IMR-90 (cell line): ENCODE results near the gene GJB3.

Experiments
- BHLHE40 ChIP-seq: fragments of 150-350 bp; IDR thresholded peaks from 2 replicates; pipeline ENCODE4 v1.6.1; 2016; ENCODE audit warnings: mild to moderate bottlenecking, low read depth, low read length
- CEBPB ChIP-seq: IDR thresholded peaks from 2 replicates; pipeline ENCODE4 v1.6.1; 2012; ENCODE audit warnings: low read depth, low read length, improper control_type of control experiment
- FOS ChIP-seq: fragments of 150-350 bp; IDR thresholded peaks from 2 replicates; pipeline ENCODE4 v1.6.1; 2016; ENCODE audit warnings: low read depth, low read length
- MAFK ChIP-seq: IDR thresholded peaks from 2 replicates; pipeline ENCODE4 v1.6.1; 2012; ENCODE audit warnings: low read depth, low read length, improper control_type of control experiment
- MAZ ChIP-seq: IDR thresholded peaks from 2 replicates; pipeline ENCODE4 v1.6.1; 2012; ENCODE audit warnings: low read depth, mild to moderate bottlenecking, low read length, improper control_type of control experiment, moderate library complexity, borderline replicate concordance
- MXI1 ChIP-seq: IDR thresholded peaks from 2 replicates; pipeline ENCODE4 v1.6.1; 2012; ENCODE audit warnings: low read depth, mild to moderate bottlenecking, low read length, moderate library complexity, borderline replicate concordance
- NFE2L2 ChIP-seq: fragments of 150-350 bp; IDR thresholded peaks from 2 replicates; pipeline ENCODE4 v1.6.1; 2016; ENCODE audit warnings: low read depth, mild to moderate bottlenecking, low read length
- POLR2A ChIP-seq: IDR thresholded peaks from 2 replicates; pipeline ENCODE4 v1.6.1; 2012; ENCODE audit warnings: mild to moderate bottlenecking, low read depth, low read length
- RFX5 ChIP-seq: IDR thresholded peaks from 2 replicates; pipeline ENCODE4 v1.8.0; 2012; ENCODE audit warnings: low read depth, mild to moderate bottlenecking, low read length, moderate library complexity
- SMC3 ChIP-seq: fragments of 150-350 bp; IDR thresholded peaks from 2 replicates; pipeline ENCODE4 v1.6.1; 2016; ENCODE audit warnings: low read depth, mild to moderate bottlenecking, antibody characterized with exemption, low read length, moderate library complexity
- TF ChIP-seq, protein P1 (sequence below): conservative IDR thresholded peaks from 2 replicates; pipeline ENCODE4 v1.5.1; 2012; ENCODE audit warnings: mild to moderate bottlenecking, low read depth, low read length, improper control_type of control experiment
- TF ChIP-seq, protein P2 (sequence below): fragments of 150-350 bp; IDR thresholded peaks from 2 replicates; pipeline ENCODE4 v1.6.1; 2017; ENCODE audit warnings: mild to moderate bottlenecking, antibody characterized with exemption, low read length, low read depth
- TF ChIP-seq, protein P3 (sequence below): fragments of 150-350 bp; IDR thresholded peaks from 2 replicates; pipeline ENCODE4 v1.6.1; 2016; ENCODE audit warnings: low read depth, mild to moderate bottlenecking, low read length, moderate library complexity, borderline replicate concordance

DNA sequence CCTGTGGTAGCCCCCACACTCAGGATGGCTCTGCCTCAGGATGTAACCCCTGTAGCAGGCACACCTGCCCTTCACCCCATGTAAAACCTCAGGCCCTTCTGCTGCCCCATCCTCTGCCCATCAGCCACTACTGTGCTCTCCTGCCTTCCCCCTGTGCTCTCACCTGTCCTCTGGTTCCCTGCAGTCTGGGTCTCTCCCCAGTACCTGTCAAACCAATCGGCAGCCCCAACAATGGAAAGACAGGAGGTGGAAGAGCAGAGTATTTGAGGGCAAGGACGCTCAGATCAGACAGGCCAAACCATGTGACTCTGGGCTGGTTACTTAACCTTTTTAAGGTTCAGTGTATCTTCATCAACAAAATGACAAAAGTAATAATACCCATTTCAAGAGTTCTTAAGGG, 47.6 kb downstream of the GJB3 start:
- no peak for TF ChIP-seq FOS
- TF ChIP-seq, protein P1, sequence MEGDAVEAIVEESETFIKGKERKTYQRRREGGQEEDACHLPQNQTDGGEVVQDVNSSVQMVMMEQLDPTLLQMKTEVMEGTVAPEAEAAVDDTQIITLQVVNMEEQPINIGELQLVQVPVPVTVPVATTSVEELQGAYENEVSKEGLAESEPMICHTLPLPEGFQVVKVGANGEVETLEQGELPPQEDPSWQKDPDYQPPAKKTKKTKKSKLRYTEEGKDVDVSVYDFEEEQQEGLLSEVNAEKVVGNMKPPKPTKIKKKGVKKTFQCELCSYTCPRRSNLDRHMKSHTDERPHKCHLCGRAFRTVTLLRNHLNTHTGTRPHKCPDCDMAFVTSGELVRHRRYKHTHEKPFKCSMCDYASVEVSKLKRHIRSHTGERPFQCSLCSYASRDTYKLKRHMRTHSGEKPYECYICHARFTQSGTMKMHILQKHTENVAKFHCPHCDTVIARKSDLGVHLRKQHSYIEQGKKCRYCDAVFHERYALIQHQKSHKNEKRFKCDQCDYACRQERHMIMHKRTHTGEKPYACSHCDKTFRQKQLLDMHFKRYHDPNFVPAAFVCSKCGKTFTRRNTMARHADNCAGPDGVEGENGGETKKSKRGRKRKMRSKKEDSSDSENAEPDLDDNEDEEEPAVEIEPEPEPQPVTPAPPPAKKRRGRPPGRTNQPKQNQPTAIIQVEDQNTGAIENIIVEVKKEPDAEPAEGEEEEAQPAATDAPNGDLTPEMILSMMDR = no peak
- no peak for TF ChIP-seq POLR2A
- TF ChIP-seq, protein P2, sequence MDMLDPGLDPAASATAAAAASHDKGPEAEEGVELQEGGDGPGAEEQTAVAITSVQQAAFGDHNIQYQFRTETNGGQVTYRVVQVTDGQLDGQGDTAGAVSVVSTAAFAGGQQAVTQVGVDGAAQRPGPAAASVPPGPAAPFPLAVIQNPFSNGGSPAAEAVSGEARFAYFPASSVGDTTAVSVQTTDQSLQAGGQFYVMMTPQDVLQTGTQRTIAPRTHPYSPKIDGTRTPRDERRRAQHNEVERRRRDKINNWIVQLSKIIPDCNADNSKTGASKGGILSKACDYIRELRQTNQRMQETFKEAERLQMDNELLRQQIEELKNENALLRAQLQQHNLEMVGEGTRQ = no peak
- TF ChIP-seq MXI1 = no peak
- no peak for TF ChIP-seq BHLHE40
- no peak for TF ChIP-seq RFX5
- no peak for TF ChIP-seq SMC3
- TF ChIP-seq, protein P3, sequence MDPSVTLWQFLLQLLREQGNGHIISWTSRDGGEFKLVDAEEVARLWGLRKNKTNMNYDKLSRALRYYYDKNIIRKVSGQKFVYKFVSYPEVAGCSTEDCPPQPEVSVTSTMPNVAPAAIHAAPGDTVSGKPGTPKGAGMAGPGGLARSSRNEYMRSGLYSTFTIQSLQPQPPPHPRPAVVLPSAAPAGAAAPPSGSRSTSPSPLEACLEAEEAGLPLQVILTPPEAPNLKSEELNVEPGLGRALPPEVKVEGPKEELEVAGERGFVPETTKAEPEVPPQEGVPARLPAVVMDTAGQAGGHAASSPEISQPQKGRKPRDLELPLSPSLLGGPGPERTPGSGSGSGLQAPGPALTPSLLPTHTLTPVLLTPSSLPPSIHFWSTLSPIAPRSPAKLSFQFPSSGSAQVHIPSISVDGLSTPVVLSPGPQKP = no peak
- no peak for TF ChIP-seq CEBPB
- TF ChIP-seq MAZ = no peak
- TF ChIP-seq NFE2L2 = no peak
- TF ChIP-seq MAFK = no peak
